Lung (tissue), 12 donors: Measurements from ENCODE around the gene NDUFA8. TPM values are rescaled to one million over a fixed set of nuclear protein-coding genes. Genes with fewer than 3 reads are reported as not detected.

Experiments used
- ATAC-seq: fragments of 200-7000 bp; cut with Tn5 transposase; one replicate; pipeline ENCODE4 v1.9.1; 2020; ENCODE audit warnings: moderate number of reproducible peaks; ENCODE audit not compliant: insufficient read depth, low FRiP score
- DNase-seq, 3 donors: peaks; one replicate each; pipeline ENCODE4 v3.0.0-alpha.2; 2013 to 2017
- H3K27ac ChIP-seq, 2 donors: one replicate each; pipeline ENCODE4 v1.5.1; 2013; ENCODE audit warnings: mild to moderate bottlenecking in 2 of 2, moderate library complexity in 2 of 2, control low read depth in 1 of 2, inconsistent platforms in 1 of 2, low read depth in 1 of 2, low read length in 1 of 2
- H3K27me3 ChIP-seq, 3 donors: one replicate each; pipeline ENCODE4 v1.5.1; 2013; ENCODE audit warnings: low read length in 2 of 3; ENCODE audit not compliant: control insufficient read depth in 3 of 3, insufficient read depth in 3 of 3
- H3K36me3 ChIP-seq, 4 donors: one replicate each; pipeline ENCODE4 v1.5.1; 2013; ENCODE audit warnings: low read length in 4 of 4, mild to moderate bottlenecking in 1 of 4, moderate library complexity in 1 of 4; ENCODE audit not compliant: control insufficient read depth in 4 of 4, insufficient read depth in 4 of 4
- H3K4me1 ChIP-seq, 5 donors: one replicate each; pipeline ENCODE4 v1.5.1; 2013; ENCODE audit warnings: low read length in 5 of 5, mild to moderate bottlenecking in 2 of 5, moderate library complexity in 1 of 5; ENCODE audit not compliant: control insufficient read depth in 5 of 5, insufficient read depth in 5 of 5
- H3K4me3 ChIP-seq: one replicate; pipeline ENCODE4 v1.5.1; 2013; ENCODE audit warnings: mild to moderate bottlenecking, control low read depth, moderate library complexity
- H3K9ac ChIP-seq, 2 donors: one replicate each; pipeline ENCODE4 v1.5.1; 2013; ENCODE audit warnings: low read length in 2 of 2, control low read depth in 1 of 2; ENCODE audit not compliant: insufficient read depth in 1 of 2
- H3K9me3 ChIP-seq, 4 donors: one replicate each; pipeline ENCODE4 v1.5.1; 2013; ENCODE audit warnings: low read length in 3 of 4, mild to moderate bottlenecking in 1 of 4, moderate library complexity in 1 of 4; ENCODE audit not compliant: control insufficient read depth in 4 of 4, insufficient read depth in 3 of 4
- WGBS, 2 donors: extraction: QIAGEN DNeasy Blood & Tissue Kit; methylation state at CpG; one replicate each; pipeline ENCODE4 v1.1.7; 2013; 5-methylcytosine and 5-hydroxymethylcytosine counted together
- polyA plus RNA-seq, 2 donors: library from polyadenylated mRNA; stranded (reverse); fragments of 200-250 nt; gene quantifications; one replicate each; pipeline ENCODE4 v1.2.1, GENCODE V29; 2013
- total RNA-seq, 2 donors: library from RNA; depleted of rRNA in 1 of 2; stranded (reverse); fragments of >200 nt in 1 of 2; gene quantifications; one replicate each; pipeline ENCODE4 v1.2.1, GENCODE V29; 2014 to 2021
- TF ChIP-seq, protein P1 (sequence below): IDR thresholded peaks from 2 replicates; pipeline ENCODE4 v1.5.1; 2012; ENCODE audit warnings: mild to moderate bottlenecking; ENCODE audit errors: control extremely low read depth, extremely low read depth
- donor health status: control.
- donor health status: control.
- donor health status: Bipolar disorder and iron deficiency.
- donor health status: healthy.
- donor health status: DM: yes; HTN: yes; CAD: no.

The NDUFA8 gene
- total and polyA plus RNA-seq, 4 donors, result 26.6 to 107 (median 58.3) TPM

DNA sequence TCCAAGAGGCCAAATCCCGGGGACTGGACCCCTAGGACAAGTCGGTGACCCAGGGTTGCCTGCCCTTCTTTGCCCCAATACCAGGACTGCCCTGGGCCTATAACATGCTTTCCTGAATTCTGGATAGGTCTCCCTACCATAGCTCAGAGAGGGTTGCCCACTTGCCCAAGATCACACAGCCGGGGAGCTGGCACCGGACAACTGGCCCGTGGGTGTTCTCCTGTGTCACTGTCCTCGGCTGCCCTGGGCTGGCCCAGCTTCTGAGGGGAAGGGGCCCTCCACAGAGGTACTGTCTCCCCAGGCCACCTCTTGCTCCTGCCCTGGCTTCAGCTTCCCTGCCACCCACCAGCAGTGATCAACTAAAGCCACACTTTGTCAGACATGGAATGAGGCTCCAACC is 37.6 kb downstream of the NDUFA8 start:
- DNase-seq (no peak), ATAC-seq (no peak)
- 93 to 97% methylated on average over 6 of the region's 6 CpGs for WGBS, 2 donors
- peaks cover 0 to 21% (median 14%) of the 10 kb centered on the region in 3 donors for H3K27me3 ChIP-seq
- no peak overlapping the region for H3K4me3 ChIP-seq
- H3K36me3 ChIP-seq, result no peaks in the 10 kb centered on the region
- H3K4me1 ChIP-seq, result peaks cover 0 to 16% (median 9%) of the 10 kb centered on the region in 5 donors
- H3K9me3 ChIP-seq, result no peaks in the 10 kb centered on the region
- TF ChIP-seq, protein P1, sequence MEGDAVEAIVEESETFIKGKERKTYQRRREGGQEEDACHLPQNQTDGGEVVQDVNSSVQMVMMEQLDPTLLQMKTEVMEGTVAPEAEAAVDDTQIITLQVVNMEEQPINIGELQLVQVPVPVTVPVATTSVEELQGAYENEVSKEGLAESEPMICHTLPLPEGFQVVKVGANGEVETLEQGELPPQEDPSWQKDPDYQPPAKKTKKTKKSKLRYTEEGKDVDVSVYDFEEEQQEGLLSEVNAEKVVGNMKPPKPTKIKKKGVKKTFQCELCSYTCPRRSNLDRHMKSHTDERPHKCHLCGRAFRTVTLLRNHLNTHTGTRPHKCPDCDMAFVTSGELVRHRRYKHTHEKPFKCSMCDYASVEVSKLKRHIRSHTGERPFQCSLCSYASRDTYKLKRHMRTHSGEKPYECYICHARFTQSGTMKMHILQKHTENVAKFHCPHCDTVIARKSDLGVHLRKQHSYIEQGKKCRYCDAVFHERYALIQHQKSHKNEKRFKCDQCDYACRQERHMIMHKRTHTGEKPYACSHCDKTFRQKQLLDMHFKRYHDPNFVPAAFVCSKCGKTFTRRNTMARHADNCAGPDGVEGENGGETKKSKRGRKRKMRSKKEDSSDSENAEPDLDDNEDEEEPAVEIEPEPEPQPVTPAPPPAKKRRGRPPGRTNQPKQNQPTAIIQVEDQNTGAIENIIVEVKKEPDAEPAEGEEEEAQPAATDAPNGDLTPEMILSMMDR, result no peak
- H3K27ac ChIP-seq, result no peak overlapping the region
- H3K9ac ChIP-seq, result no peak overlapping the region

DNA sequence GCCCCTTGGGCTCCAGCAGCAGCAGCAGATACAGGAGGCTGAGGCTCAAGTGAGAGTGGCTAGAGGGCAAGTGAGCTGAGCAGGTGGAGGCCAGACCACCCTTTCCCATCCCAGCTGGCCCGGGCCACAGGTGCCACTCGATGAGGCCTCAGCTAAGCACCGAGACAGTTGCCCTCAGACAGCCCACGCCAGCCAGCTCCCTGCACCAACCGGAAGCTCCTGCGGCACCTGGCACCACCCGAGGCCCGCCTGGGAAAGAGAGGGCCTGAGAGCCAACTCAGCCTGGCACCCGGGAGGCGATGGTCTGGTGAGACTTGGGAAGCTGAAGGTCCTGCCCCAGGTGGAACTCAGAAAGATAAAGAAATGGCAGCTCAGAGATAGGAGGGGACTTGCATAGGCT is 38.2 kb downstream of the NDUFA8 start:
- no peak for DNase-seq
- H3K4me3 ChIP-seq, result no peak overlapping the region
- 93 to 95% methylated on average over 10 of the region's 10 CpGs for WGBS, 2 donors
- no peak overlapping the region for H3K27ac ChIP-seq
- H3K36me3 ChIP-seq, result no peaks in the 10 kb centered on the region
- H3K4me1 ChIP-seq, result peaks cover 0 to 13% (median 7%) of the 10 kb centered on the region in 5 donors
- no peaks in the 10 kb centered on the region for H3K9me3 ChIP-seq
- no peak overlapping the region for H3K9ac ChIP-seq
- ATAC-seq, result no peak
- TF ChIP-seq, protein P1, result no peak
- peaks cover 0 to 18% (median 12%) of the 10 kb centered on the region in 3 donors for H3K27me3 ChIP-seq

DNA sequence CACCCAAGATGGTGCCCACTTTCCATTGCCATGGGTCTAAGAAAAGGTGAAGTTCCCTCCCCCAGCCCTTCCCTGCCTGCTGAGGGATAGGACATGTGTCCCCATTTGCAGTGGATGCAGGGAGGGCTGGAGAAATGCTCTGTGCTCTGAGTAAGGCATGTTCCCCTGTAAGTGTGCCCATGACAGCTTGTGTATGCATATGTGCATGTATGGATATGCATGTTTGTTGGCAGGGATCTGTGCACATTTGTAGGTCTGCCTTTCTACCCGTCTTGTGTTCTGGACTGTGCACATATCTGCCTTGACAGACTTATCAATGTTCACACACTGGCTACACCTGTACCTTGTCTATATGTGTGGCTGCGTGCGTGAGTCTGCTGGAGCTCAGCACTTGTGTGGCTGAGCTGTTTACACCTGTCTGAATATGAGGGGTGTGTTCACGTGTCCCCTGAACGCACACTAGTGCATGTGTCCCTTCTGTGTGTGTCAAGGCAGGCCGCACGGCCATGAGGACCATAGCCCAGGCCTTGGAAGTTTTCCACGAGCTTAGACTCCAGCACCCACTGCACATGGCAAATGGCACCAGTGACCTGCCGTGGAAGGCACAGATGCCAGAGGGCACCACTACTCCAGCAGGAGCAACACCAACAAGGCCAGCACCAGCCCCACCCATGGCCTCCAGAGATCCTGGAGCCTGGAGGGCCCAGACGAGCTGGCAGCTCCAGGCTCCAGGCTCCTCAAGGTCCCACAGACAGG is 39.1 kb downstream of the NDUFA8 start:
- Histone ChIP-seq H3K27me3 (peaks cover 0 to 9% (median 3%) of the 10 kb centered on the region in 3 donors), H3K27ac (no peak overlapping the region), H3K9ac (no peak overlapping the region), H3K4me3 (no peak overlapping the region), H3K4me1 (peaks cover 0 to 5% (median 0%) of the 10 kb centered on the region in 5 donors), H3K36me3 (no peaks in the 10 kb centered on the region), H3K9me3 (no peaks in the 10 kb centered on the region)
- TF ChIP-seq, protein P1, result no peak
- 82 to 85% methylated on average over 10 of the region's 10 CpGs for WGBS, 2 donors
- ATAC-seq (no peak), DNase-seq (no peak)
